Ishikawa (cell line): ENCODE measurements around the gene PIP4K2C.

Experiments
- CREB1 ChIP-seq: IDR thresholded peaks from 2 replicates; pipeline ENCODE4 v1.6.1; 2012; ENCODE audit warnings: low read depth
- EGR1 ChIP-seq: IDR thresholded peaks from 2 replicates; pipeline ENCODE4 v1.6.1; 2012
- EP300 ChIP-seq: IDR thresholded peaks from 2 replicates; pipeline ENCODE4 v1.6.1; 2012; ENCODE audit warnings: borderline replicate concordance
- FOXM1 ChIP-seq: IDR thresholded peaks from 2 replicates; pipeline ENCODE4 v1.6.1; 2012; ENCODE audit warnings: low read depth, borderline replicate concordance
- MAX ChIP-seq: IDR thresholded peaks from 2 replicates; pipeline ENCODE4 v1.6.1; 2012
- NFIC ChIP-seq: IDR thresholded peaks from 2 replicates; pipeline ENCODE4 v1.6.1; 2012
- RAD21 ChIP-seq: IDR thresholded peaks from 2 replicates; pipeline ENCODE4 v1.6.1; 2012; ENCODE audit warnings: low read depth
- REST ChIP-seq: IDR thresholded peaks from 2 replicates; pipeline ENCODE4 v1.6.1; 2012; ENCODE audit warnings: low read depth, mild to moderate bottlenecking
- TAF1 ChIP-seq: IDR thresholded peaks from 2 replicates; pipeline ENCODE4 v1.6.1; 2012; ENCODE audit warnings: low read depth, mild to moderate bottlenecking
- TEAD4 ChIP-seq: IDR thresholded peaks from 2 replicates; pipeline ENCODE4 v1.6.1; 2012
- YY1 ChIP-seq: IDR thresholded peaks from 2 replicates; pipeline ENCODE4 v1.6.1; 2012; ENCODE audit warnings: low read depth
- ZBTB7A ChIP-seq: IDR thresholded peaks from 2 replicates; pipeline ENCODE4 v1.6.1; 2012; ENCODE audit warnings: low read depth

- TF ChIP-seq EP300 = no peak
- no peak for TF ChIP-seq EGR1
- no peak for TF ChIP-seq RAD21
- no peak for TF ChIP-seq FOXM1
- TF ChIP-seq YY1 = no peak
- no peak for TF ChIP-seq TAF1
- TF ChIP-seq MAX = no peak
- no peak for TF ChIP-seq TEAD4
- no peak for TF ChIP-seq ZBTB7A
- no peak for TF ChIP-seq REST
- TF ChIP-seq CREB1 = no peak
- no peak for TF ChIP-seq NFIC
Measured at GRCh38 chr12:57549203-57549908, 41.6 kb upstream of the PIP4K2C start.
